K562 (cell line): ENCODE data around the gene HES3. TPM values are rescaled to one million over a fixed set of nuclear protein-coding genes. Genes with fewer than 3 reads are reported as not detected.

Source experiments
- CBFA2T2 ChIP-seq: fragments of 450-650 bp; conservative IDR thresholded peaks from 2 replicates; pipeline ENCODE4 v1.6.1; 2017; ENCODE audit warnings: mild to moderate bottlenecking
- HCFC1 ChIP-seq: IDR thresholded peaks from 2 replicates; pipeline ENCODE4 v1.6.1; 2012; ENCODE audit warnings: low read depth, low read length, improper control_type of control experiment
- MYC ChIP-seq, 2 experiments: fragments of 250-450 bp in 1 of 2; sonication (Bioruptor Pico) in 1 of 2; IDR thresholded peaks; 2 replicates each; pipeline versions ENCODE4 v1.5.1 to v1.6.1; 2012 to 2021; ENCODE audit warnings: low read depth in 2 of 2, borderline replicate concordance in 1 of 2, improper control_type of control experiment in 1 of 2, low read length in 1 of 2, mild to moderate bottlenecking in 1 of 2, moderate library complexity in 1 of 2
- NR0B1 ChIP-seq: fragments of 450-650 bp; IDR thresholded peaks from one replicate; pipeline ENCODE4 v1.6.1; 2018; ENCODE audit warnings: mild to moderate bottlenecking, moderate library complexity; ENCODE audit not compliant: partially characterized antibody
- PHB ChIP-seq: fragments of 250-450 bp; sonication (Bioruptor Pico); IDR thresholded peaks from 2 replicates; pipeline ENCODE4 v1.5.0; 2021
- SAP30 ChIP-seq: fragments of 200-600 bp; sonication (generic); IDR thresholded peaks from 2 replicates; pipeline ENCODE4 v1.6.1; 2012; ENCODE audit warnings: borderline replicate concordance, low read depth, mild to moderate bottlenecking, moderate library complexity, low read length, control low read depth, inconsistent platforms; ENCODE audit not compliant: insufficient read depth, poor library complexity, severe bottlenecking
- SMAD3 ChIP-seq: fragments of 450-650 bp; formaldehyde crosslinking; conservative IDR thresholded peaks from 2 replicates; pipeline ENCODE4 v1.4.0; 2020; ENCODE audit warnings: mild to moderate bottlenecking
- TSC22D4 ChIP-seq: fragments of 450-650 bp; IDR thresholded peaks from 2 replicates; pipeline ENCODE4 v1.6.1; 2016; ENCODE audit warnings: missing genetic modification characterization, missing biosample characterization, control low read depth
- ZBTB40 ChIP-seq, 2 experiments: fragments of 450-650 bp in 1 of 2; sonication (generic) in 1 of 2; formaldehyde crosslinking in 1 of 2; IDR thresholded peaks; 2 replicates each; pipeline versions ENCODE4 v1.7.1 to v1.9.0; 2016 to 2022; ENCODE audit warnings: inconsistent platforms in 1 of 2, mild to moderate bottlenecking in 1 of 2, missing genetic modification reagents in 1 of 2
- ZNF184 ChIP-seq: sonication (generic); formaldehyde crosslinking; IDR thresholded peaks from 2 replicates; pipeline ENCODE4 v1.5.0; 2020; ENCODE audit warnings: missing genetic modification reagents
- ZNF431 ChIP-seq: sonication (generic); formaldehyde crosslinking; IDR thresholded peaks from 2 replicates; pipeline ENCODE4 v1.8.0; 2022; ENCODE audit warnings: mild to moderate bottlenecking, missing genetic modification reagents
- ZNF589 ChIP-seq: fragments of 200-800 bp; sonication (Bioruptor generic); IDR thresholded peaks from 2 replicates; pipeline ENCODE4 v1.6.1; 2016; ENCODE audit warnings: low read depth, missing genetic modification characterization, missing compliant biosample characterization
- ZSCAN32 ChIP-seq: fragments of 450-650 bp; formaldehyde crosslinking; IDR thresholded peaks from 2 replicates; pipeline ENCODE4 v1.4.0; 2020; ENCODE audit warnings: mild to moderate bottlenecking, moderate library complexity
- polyA plus RNA-seq, 8 experiments: library from polyadenylated mRNA; depleted of rRNA in 4 of 8; stranded (reverse) in 5 of 8; unstranded in 3 of 8; fragments of >200 nt; fragmentation: Nextera tagmentation in 2 of 8; fragmentation: Illumina TruSeq in 1 of 8; extraction: Ambion mirVana in 2 of 8; extraction: Trizol in 1 of 8; gene quantifications; 2 replicates each; pipeline versions ENCODE4 v1.2.1 to v1.2.3, GENCODE V29; 2011 to 2014; ENCODE audit warnings: inconsistent platforms in 1 of 8, missing spikeins in 1 of 8
- total RNA-seq, 7 experiments: library from RNA; depleted of rRNA in 6 of 7; stranded (reverse); fragments of >200 nt in 6 of 7; fragmentation: Illumina TruSeq in 2 of 7; extraction: Trizol in 2 of 7; gene quantifications; 2 replicates each; pipeline versions ENCODE4 v1.2.1 to v1.2.3, GENCODE V29; 2011 to 2021; ENCODE audit warnings: low replicate concordance in 1 of 7

HES3 gene
- total and polyA plus RNA-seq, 9 of the 15 experiments (the other 6 are each of a cell fraction or from before 2014, with no cell fraction given): not detected

GRCh38 chr1:6245086-6245868 is 1.3 kb downstream of the HES3 start (continued):
- peak; percentile 63; the same call in 1 of the 2 replicates for TF ChIP-seq ZNF589 (CRISPR knock-in tag)
- TF ChIP-seq ZSCAN32 (CRISPR knock-in tag): no peak
- TF ChIP-seq ZBTB40 (IDR thresholded peaks at IDR 0.05): peak; percentile 63
- TF ChIP-seq ZBTB40 (CRISPR knock-in tag; IDR thresholded peaks at IDR 0.05): peak; percentile 63
- no peak for TF ChIP-seq PHB (CRISPR knock-in tag)
- TF ChIP-seq SAP30: peak; percentile 89
- TF ChIP-seq ZNF184 (CRISPR knock-in tag): no peak; the same call in 1 of the 2 replicates
- TF ChIP-seq TSC22D4: no peak
- TF ChIP-seq SMAD3: peak; percentile 73; the same call in 1 of the 2 replicates
- peak; percentile 85 for TF ChIP-seq ZNF431 (CRISPR knock-in tag)
- TF ChIP-seq CBFA2T2: no peak
- no peak for TF ChIP-seq NR0B1
- TF ChIP-seq HCFC1: peak; percentile 54; the same call in 1 of the 2 replicates
- TF ChIP-seq MYC (IDR thresholded peaks at IDR 0.05; ENCODE audit: low read depth, low read length): peak; percentile 52
- TF ChIP-seq MYC (CRISPR knock-in tag; IDR thresholded peaks at IDR 0.05; ENCODE audit: borderline replicate concordance, low read depth): no peak
